NCI-H82 treated with DMSO at 0.1 percent for 48 hours (cell line): ENCODE data around the gene STK32B.

Experiments used
- DNase-seq: peaks from one replicate; lab custom pipeline; 2025; ENCODE audit not compliant: unreplicated experiment; lab: John Stamatoyannopoulos, UW

STK32B gene

DNA sequence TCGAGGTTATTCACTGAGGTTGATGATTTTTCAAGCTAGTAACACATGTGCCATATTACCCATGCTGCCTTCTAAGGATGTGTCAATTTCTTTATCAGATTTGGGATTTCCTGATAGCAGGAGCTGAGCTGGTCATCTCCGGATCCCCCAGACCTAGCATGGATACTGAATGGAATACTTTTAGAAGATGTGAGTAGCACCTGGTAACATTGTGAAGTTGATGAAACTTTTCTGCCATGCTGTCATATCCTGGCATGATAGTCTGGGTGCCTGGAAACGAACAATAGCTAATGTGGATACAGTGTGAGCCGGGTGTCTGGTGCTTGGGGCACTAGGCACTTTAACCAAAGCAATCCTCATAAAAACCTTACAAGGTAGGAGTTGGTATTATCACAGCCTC is 21.1 kb upstream of the STK32B start:
- DNase-seq = no peak

DNA sequence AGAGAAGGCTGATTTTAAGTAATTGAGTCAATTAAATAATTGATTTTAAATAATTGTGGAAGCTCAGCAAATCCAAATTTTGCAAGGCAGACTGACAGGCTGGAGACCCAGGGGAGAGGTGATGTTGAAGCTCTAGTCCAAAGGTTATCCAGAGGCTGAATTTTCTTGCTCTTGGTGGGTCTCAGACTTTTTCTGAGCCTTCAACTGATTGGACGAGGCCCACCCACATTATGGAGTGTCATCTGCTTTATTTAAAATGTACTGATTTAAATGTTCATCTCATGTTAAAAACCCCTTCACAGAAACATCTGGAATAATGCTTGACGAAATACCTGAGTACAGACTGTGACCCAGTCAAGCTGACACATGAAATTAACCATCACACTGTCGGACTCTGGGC is 20.4 kb upstream of the STK32B start:
- DNase-seq = no peak

DNA sequence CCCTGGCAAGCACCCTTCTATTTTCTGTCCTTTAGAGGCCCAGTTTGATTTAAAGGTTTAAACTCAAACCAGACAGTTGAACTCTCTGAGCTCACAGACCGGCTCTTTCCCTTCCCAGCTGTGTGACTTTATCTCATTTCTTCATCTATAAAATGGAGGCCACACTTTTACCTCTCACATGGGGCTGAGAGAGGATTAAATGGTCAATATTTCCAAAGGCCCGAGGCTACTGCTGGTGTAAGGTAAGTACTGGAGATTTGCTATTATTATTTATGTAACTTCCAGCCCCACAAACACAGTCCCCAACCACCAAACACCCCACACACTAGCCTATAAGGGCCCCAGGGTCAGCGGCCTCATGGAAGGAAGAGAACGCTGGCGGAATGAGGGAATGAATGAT is 18.5 kb upstream of the STK32B start:
- no peak for DNase-seq

DNA sequence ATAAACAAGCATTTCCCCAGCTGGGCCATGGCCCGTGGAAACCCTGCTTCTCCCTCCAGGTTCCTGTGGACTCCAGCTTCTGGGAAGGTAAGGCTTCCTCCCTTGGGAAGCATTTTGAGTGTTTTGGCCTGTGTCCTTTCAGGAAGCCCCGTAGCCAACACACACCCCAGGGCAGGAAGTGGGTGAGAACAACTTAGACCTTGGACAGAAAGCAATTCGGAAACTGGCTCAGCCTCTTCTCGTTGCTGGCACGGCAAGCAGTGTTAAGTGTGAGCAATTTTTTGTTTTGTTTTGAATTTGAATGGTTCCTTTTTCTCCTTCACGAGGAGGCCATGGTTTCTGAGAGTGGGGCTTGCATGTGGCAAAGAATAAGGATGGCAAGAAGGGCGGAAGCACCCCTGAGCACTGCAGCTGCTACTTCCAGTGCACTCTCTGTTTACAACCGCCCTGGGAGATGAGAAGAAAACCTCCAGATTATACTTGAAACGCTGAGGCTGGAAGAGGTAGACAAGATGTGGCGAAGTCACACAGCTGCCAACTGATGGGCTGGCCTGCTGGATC is 17.9 kb upstream of the STK32B start:
- no peak for DNase-seq

DNA sequence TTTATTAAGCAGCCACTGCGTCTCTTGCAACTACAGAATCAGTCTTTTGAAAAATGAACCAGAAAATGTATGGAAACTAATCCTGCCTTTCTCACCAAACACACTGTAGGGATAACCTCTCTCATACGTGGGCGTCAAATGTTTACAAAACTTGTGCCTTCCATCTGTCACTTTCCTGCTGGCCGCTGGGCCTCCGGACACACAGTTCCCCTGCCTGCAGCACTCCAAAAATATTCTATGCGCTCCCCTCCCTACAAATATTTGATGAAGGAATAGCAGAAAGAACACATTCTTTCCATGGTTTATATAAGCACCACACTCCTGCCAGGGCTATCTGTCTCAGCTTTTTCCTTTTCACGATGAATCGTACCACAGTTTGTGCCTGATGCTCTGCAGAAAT is 17.1 kb upstream of the STK32B start:
- no peak for DNase-seq

DNA sequence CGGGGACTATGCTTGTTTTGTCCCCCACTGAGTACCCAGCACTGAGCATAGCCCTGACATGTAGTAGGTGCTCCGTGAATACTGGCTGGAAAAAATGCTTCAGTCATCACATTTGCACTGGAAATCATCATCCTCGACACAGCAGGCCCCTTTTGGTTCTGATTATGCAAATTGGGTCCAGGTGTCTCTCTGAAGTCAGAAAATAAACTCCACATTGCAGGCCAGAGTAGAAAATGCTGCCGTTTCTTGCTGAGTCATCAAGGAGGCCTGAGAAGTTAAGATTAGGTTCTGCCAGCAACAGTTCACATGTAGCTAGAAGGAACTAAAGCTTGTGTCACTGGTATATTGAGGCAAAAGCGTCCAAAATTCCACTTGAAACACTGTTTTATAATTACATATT is 15.0 kb upstream of the STK32B start:
- DNase-seq = no peak

DNA sequence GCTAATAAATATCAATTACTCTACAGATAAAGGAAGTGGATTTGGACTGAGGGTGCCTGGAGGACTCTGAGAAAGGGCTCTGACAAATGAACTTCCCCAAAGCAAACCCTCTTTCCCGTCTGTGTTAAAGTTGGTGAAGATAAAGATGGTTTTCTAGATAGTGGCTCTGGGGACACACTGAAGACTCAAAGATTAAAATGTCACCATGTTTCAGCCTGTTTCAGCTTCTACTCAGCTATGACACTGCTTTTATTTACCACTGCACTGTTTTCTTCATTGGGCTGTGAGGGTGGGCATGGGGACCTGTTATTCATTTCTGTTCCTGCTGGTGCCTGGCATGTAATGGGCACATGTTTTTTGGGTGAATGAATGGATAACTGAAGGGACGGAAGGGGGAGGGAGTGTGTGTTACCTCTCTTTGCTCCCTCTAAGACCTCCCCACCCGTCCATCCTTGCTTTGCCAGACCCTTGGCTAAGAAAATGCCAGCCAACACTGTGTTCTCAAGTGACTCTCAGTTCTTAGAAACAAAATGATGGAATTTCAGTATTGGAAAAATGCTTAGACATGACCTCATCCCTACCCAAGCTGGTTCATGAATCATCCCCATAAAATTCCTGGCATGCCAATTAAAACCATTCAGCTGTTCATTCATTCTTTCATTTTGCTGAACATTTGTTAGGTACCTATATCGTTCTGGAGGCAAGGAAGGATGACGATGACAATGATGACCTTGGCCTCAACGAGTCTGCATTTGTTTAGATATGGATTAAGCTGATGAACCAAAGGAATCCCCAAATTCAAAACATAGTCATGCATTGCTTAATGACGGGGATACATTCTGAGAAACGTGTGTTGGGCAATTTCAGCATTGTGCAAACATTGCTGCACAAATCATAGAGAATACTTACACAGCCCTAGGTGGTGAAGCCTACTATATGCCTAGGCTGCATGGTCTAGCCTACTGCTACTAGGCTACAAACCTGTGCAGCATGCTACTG is 13.4 kb upstream of the STK32B start:
- DNase-seq = no peak

DNA sequence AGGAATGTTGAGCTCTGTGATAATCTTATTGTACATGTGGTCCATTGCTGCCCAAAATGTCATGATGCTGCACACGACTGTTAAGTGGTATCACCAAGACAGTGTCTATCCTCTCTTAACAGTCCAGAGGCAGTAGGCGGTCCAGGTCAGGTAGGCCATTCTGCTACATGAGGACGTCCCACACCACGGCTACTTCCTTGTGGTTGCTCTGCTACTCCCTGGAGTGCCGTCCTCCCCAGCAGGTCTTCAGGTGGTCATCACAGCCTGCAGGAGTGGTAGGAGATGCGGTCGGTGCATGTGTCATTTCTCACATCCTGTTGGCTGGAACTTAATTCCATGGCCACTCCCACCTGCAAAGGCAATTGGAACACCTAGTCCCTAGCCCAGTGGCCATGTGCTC is 11.5 kb upstream of the STK32B start:
- DNase-seq = no peak

DNA sequence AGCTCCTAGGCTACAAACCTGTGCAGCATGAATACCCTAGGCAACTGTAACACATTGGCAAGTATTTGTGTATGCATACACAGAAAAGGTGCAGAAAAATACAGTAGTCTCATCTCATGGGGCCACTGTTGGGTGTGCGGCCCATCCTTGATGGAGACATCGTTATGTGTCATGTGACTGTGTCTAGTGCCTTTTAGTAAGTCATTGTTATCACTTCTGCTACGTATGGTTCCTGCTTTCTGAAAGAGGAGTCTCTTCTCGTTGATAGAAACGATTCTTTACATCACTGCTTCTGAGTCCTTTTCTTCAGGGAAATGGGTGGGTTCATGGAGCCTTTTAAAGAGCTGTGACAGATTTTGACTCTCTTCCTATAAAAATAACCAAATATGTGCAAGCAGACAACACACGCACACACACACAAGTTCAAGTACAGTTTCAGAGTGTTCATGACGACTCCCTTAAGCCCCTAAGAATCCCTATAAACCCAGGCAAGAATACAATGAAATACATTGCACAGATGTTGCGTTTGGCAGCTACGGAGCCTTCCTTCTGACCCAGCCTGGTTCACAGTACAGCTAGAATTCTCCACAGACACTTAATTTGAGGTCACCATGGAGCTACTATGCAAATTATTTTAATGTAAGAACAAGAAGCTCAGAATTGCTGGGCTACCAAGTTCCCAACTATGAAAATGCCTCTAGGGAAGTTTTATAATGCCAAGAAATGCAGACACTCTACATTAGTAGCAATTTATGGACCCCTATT is 10.2 kb upstream of the STK32B start:
- DNase-seq = no peak

DNA sequence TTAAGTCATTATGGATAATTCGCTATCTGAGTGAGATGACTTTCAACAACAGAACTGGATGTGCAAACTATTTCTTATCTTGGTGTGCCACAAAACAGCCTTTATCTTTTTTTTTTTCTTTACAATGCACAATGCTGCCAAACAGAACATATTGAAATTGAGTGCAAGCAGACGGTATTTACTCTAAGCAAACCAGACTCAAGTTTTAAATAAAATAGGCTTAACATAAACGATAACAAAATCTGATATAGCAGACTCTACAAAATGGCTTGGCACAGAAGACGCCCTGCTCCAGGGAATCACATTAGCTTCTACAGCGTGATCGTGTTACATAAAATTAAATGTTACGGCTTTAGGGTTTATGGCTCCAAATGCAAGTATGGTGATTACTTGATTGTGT is 9.6 kb upstream of the STK32B start:
- no peak for DNase-seq

DNA sequence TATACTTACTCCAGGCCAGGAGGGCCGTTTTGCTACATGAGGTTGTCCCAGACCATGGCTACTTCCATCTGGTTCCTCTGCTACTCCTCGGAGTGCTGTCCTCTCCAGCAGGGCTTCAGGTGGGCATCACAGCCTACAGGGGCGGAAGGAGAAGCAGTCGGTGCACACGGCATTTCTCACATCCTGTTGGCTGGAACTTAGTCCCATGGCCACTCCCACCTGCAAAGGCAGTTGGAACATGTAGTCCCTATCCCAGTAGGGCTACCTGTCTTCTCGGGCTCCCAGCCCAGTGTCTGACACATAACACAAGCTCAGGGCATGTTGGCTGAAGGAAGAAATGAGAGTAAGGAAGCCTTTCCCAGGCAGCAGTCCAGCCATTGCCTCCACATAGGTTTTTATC is 7.7 kb upstream of the STK32B start:
- DNase-seq = no peak

DNA sequence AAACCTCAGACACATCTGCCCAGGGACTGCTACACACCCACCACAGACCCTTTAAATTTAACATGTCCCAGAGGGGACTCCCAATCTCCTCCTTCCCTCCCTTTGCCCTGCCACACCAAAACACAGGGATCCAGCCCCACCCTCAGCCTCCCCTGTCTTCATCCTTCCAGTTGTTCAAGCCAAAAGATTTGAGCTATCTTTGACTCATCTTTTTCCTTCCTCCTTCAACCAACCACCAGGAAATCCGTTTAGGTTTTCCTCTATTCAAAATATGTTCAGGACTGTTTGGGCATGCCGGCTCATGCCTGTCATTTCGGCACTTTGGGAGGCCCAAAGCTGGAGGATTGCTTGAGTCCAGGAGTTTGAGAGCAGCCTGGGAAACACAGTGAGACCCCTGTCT is 6.9 kb upstream of the STK32B start:
- DNase-seq = no peak

DNA sequence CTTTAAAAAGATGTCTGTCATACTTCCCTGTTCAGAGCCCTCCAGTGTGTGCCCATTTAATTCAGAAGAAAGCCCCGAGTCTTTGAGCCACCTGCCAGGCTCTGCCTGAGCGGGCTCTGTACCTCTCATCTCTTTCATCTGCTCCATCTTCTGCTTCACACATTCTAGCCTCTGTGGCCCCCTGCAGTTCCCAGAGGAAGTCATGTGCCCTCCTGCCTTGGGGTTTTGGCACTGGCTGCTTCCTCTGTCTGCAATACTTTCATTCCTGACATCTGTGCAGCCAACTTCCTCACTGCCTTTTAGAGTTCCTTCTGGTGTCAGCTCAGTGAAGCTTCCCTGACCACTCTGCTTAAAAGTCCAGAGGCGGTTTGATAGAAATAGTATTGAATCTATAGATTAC is 6.2 kb upstream of the STK32B start:
- DNase-seq = no peak

DNA sequence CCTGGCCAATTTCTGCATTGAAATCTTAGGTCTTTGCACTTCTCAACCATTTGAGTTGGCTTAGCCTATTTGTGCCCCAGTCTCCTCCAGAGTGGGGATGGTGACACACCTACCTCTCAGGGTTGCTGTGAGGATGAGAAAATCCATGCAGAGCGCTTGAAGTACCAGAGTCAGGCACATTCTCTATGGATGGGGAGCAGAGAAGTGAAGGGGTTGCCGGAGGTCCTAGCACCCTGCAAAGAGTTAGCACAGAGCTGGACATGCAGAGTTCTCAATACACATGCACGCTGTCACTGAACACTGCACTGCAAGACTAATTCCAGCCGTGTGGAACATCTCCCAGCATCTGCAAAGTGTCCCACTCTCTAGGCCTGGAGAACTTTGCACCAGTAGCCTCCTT is 2.6 kb upstream of the STK32B start:
- no peak for DNase-seq

DNA sequence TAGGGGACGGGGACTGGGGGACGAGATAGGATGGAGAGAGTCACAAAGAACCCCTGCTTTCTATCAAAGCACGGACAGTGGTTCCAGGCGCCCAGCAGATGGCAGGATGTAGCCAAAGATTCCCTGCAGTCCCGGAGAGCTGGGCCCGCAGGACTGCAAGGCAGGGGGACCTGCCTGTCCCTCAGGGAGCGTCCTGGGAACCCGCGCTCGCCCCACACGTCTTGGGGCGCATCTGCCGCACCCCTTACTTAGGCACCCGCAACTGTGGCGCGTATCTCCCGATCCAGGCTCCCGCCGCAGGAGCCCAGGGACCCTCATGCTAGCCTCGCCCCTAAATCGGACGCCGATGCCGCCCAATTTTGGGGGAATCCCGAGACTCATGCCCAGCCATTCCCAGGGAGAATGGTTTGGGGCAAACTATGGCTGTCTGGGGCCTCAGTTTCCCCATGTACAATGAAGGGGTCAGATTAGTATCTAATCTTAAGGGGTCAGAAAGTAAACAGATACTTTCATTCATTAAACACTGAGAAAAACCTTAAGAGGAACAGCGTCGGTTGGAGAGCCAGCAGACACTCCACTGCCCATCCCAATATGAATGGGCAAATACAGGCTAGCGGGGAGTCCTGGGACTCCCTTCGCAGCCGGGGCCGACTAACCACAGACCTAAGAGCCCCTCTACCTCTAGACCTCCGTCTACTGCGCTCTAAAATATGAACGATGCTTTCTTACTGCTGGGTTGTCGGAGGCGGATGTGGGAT is 581 bp upstream of the STK32B start:
- peak; percentile 37 for DNase-seq

DNA sequence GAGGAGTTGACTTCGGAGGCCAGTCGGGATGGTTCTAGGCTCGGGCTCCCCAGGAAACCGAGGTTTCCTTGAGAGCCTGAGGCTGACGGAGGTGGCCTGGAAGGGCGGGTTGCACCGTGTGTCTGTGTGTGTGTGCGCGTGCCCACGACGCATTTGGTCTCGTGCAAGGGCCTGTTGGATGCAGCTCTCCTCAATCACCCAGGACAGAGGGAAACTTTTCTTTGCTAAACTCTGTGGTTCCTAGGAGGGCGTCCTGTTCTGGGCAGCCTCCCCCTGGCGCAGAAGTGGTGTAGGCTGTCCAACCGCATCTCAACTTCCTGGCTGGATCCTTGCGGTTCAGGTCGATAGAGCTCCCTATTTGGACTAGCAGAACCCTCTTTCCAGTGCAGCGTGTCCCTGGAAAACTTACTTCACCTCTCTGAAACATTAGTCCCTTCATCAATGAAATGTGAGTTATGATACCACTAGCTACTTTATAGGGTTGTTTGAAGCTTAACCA is 973 bp downstream of the STK32B start:
- no peak for DNase-seq

DNA sequence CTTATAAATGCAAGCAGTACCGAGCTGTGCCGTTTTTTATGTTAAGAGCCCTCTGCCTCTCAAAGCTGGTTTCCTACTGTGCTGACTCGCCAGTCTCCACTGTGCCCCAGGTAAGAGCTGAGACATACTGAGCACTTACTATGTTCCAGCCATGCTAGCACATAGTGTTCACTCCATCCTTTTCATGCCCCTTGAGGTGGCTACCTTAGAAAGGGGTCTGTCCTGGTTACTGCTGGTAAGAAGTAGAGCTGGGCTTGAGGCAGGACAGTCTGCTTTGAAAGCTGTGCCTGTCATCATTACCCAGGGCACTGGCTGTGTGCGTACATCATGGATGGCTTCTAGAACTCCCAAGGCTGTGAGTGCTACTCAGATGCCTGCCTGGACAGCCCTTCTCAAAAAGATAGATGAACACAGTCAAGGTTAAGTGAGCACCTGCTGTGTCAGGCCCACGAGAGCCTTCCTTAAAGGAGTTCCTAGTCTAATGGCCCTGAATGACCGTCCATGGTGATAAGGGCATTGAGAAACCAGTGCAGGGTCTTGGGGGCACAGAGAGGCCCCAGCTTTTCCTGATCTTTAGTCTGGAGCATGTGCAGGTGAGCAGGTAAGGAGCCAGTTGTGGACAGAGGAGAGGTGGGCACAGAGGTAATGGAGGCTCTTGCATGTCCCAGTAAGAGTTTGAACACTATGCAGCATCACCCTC is 1.6 kb downstream of the STK32B start:
- DNase-seq = no peak

DNA sequence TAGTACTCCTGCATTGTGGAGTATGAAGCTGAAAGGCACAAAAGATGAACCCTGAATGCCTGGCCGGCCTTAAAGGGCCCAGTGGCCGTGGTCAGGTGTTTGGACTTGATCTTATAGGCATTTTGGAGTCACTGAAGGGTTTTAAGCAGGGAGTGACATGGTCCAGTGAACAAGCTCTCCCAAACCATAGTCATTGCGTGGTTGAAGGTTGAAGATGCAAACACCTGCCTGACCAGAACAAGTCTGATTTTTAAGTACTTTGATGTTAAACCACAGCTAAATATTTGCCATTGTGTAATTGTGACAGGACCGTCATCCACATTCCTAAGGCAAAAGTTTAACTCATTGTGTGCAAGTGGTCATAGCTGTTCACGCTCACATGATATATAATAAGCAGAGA is 3.3 kb downstream of the STK32B start:
- no peak for DNase-seq

DNA sequence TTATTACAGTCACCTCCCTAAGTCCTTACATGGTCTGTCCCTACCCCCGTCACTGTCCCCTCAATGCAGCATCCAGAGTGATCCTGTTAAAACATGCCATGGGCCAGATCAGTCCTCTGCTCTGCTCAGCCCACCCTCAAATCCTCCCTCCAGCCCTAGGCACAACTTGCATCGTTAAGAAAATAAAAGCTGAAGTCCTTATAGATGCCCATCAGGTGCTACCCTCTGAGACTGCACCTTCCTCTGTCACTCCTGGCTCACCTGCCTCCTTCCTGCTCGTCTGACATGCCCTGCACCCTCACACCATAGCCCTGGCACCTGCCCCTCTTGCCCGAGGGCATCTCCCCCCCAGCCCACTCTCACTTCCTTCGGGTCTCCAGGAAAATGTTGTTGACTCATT is 4.1 kb downstream of the STK32B start:
- no peak for DNase-seq

DNA sequence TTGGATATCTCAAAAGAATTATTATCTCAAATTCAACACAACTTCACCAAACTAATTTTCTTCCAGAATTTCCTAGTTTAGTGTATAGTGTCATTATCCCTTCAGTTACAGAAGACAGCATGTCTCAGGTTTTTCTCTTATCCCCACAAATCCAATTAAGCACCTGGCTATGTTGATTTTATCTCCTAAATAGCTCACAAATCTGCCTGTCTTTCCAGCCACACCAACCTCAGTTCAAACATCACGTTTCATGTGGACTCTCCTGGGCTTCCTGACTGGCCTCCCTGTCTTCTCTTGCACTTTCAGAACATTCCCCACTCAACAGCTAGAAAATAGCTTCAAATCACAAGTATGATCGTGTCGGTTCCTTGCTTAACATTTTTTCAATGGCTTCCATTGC is 14.8 kb downstream of the STK32B start:
- peak; percentile 87 for DNase-seq
